Adrenal gland (tissue), 12 donors: ENCODE data around the gene GALNT18. TPM values are rescaled to one million over a fixed set of nuclear protein-coding genes. Genes with fewer than 3 reads are reported as not detected.

Source experiments
- DNase-seq, 7 donors: peaks; one replicate each; pipeline ENCODE4 v3.0.0-alpha.2; 2019 to 2020
- H3K27ac ChIP-seq, 5 donors: fragments of 200-600 bp; sonication (generic) in 4 of 5; 1 replicate in 3 of 5; 2 replicates in 2 of 5; pipeline versions ENCODE4 v1.5.1 to v1.8.0; 2016 to 2020; ENCODE audit warnings: mild to moderate bottlenecking in 1 of 5
- H3K27me3 ChIP-seq: fragments of 200-600 bp; 2 replicates; pipeline ENCODE4 v1.8.0; 2021
- H3K36me3 ChIP-seq, 2 donors: fragments of 200-600 bp; replicated peaks in 1 of 2; 1 replicate in 1 of 2; 2 replicates in 1 of 2; pipeline versions ENCODE4 v1.5.1 to v1.8.0; 2018 to 2022
- H3K4me1 ChIP-seq, 2 donors: fragments of 200-600 bp; replicated peaks in 1 of 2; 1 replicate in 1 of 2; 2 replicates in 1 of 2; pipeline versions ENCODE4 v1.5.1 to v1.8.0; 2018 to 2021
- H3K4me3 ChIP-seq, 4 donors: fragments of 200-600 bp; sonication (generic) in 3 of 4; one replicate each; pipeline ENCODE4 v1.5.1; 2016 to 2018
- H3K9me3 ChIP-seq, 3 donors: fragments of 200-600 bp; sonication (generic) in 1 of 3; replicated peaks in 1 of 3; 1 replicate in 2 of 3; 2 replicates in 1 of 3; pipeline versions ENCODE4 v1.5.1 to v1.8.0; 2016 to 2021
- POLR2A ChIP-seq, 2 donors: fragments of 450-650 bp; IDR thresholded peaks; one replicate each; pipeline ENCODE4 v1.6.1; 2017; ENCODE audit warnings: antibody characterized with exemption in 2 of 2, mild to moderate bottlenecking in 2 of 2, moderate library complexity in 1 of 2
- WGBS, 4 donors: extraction: QIAGEN DNeasy Blood & Tissue Kit in 2 of 4; methylation state at CpG; one replicate each; pipeline versions ENCODE4 v1.1.5 to v1.1.7; 2013 to 2017; 5-methylcytosine and 5-hydroxymethylcytosine counted together
- intact Hi-C, 2 donors: fragments of 100-400 bp; cut with DNase I; formaldehyde crosslinking; loops; one replicate each; pipeline versions ENCODE4 v1.14.1 to v1.15.0; 2022 to 2023
- polyA plus RNA-seq, 3 donors: library from polyadenylated mRNA; stranded (reverse); fragments of 200-250 nt in 2 of 3; fragments of 350-450 nt in 1 of 3; fragmentation: Illumina TruSeq in 1 of 3; extraction: RNeasy Lipid Tissue Mini Kit (QIAGEN cat#74804) in 1 of 3; gene quantifications; one replicate each; pipeline ENCODE4 v1.2.3, GENCODE V29; 2013 to 2014
- total RNA-seq, 9 donors: library from RNA; depleted of rRNA in 4 of 9; stranded (reverse); fragments of >200 nt in 4 of 9; fragments of 120-200 nt in 1 of 9; fragmentation: NEBNext Ultra II Directional in 1 of 9; extraction: Animal tissue kit (Norgen Biotek cat#: 25700) in 1 of 9; gene quantifications; one replicate each; pipeline versions ENCODE4 v1.1.0 to v1.2.4, GENCODE V29; 2013 to 2023
- TF ChIP-seq, protein P1 (sequence below), 6 experiments: fragments of 450-650 bp in 4 of 6; fragments of 200-600 bp in 2 of 6; sonication (generic) in 1 of 6; IDR thresholded peaks; 1 replicate in 5 of 6; 2 replicates in 1 of 6; pipeline versions ENCODE4 v1.5.1 to v1.8.0; 2016 to 2021; ENCODE audit warnings: antibody characterized with exemption in 6 of 6, mild to moderate bottlenecking in 2 of 6, moderate library complexity in 1 of 6
- donor health status: healthy with polysubstance abuse.
- donor health status: Bipolar disorder and iron deficiency.
- donor health status: DM: yes; HTN: yes; CAD: no.
- donor health status: DM: no; HTN: no; CAD: no.
- donor health status: DM: no; HTN: no; CAD: no.
- donor health status: DM: yes; HTN: yes; CAD: no.

The GALNT18 gene
- total and polyA plus RNA-seq, 12 donors, result 1.4 to 15.1 (median 6.4) TPM

- no peak for TF ChIP-seq POLR2A (IDR thresholded peaks at IDR 0.05)
- TF ChIP-seq, protein P1, sequence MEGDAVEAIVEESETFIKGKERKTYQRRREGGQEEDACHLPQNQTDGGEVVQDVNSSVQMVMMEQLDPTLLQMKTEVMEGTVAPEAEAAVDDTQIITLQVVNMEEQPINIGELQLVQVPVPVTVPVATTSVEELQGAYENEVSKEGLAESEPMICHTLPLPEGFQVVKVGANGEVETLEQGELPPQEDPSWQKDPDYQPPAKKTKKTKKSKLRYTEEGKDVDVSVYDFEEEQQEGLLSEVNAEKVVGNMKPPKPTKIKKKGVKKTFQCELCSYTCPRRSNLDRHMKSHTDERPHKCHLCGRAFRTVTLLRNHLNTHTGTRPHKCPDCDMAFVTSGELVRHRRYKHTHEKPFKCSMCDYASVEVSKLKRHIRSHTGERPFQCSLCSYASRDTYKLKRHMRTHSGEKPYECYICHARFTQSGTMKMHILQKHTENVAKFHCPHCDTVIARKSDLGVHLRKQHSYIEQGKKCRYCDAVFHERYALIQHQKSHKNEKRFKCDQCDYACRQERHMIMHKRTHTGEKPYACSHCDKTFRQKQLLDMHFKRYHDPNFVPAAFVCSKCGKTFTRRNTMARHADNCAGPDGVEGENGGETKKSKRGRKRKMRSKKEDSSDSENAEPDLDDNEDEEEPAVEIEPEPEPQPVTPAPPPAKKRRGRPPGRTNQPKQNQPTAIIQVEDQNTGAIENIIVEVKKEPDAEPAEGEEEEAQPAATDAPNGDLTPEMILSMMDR (IDR thresholded peaks at IDR 0.05), result no peak
- H3K4me1 ChIP-seq, result no peaks in the 10 kb centered on the region
Observed at GRCh38 chr11:11608783-11609232, 13.0 kb downstream of the GALNT18 start.

GRCh38 chr11:11607772-11608171 is 14.0 kb downstream of the GALNT18 start:
- TF ChIP-seq, protein P1 (IDR thresholded peaks at IDR 0.05), result no peak
- no peak for TF ChIP-seq POLR2A (IDR thresholded peaks at IDR 0.05)
- intact Hi-C loops, result no loop called here
- 81 to 91% (median 88%) methylated on average over 2 of the region's 2 CpGs for WGBS, 4 donors
- Histone ChIP-seq H3K27me3 (no peaks in the 10 kb centered on the region), H3K4me1 (no peaks in the 10 kb centered on the region), H3K36me3 (no peaks in the 10 kb centered on the region), H3K27ac (no peak overlapping the region), H3K4me3 (no peak overlapping the region), H3K9me3 (no peaks in the 10 kb centered on the region)
- DNase-seq, result no peak

More at GRCh38 chr11:11608783-11609232, 13.0 kb downstream of the GALNT18 start:
- no peaks in the 10 kb centered on the region for H3K9me3 ChIP-seq
- intact Hi-C loops, result no loop called here
- no peak for DNase-seq
- no peak overlapping the region for H3K27ac ChIP-seq
- no peaks in the 10 kb centered on the region for H3K36me3 ChIP-seq
- H3K4me3 ChIP-seq, result no peak overlapping the region
- WGBS, 4 donors, result 87 to 89% (median 88%) methylated on average over 2 of the region's 2 CpGs
- no peaks in the 10 kb centered on the region for H3K27me3 ChIP-seq

DNA sequence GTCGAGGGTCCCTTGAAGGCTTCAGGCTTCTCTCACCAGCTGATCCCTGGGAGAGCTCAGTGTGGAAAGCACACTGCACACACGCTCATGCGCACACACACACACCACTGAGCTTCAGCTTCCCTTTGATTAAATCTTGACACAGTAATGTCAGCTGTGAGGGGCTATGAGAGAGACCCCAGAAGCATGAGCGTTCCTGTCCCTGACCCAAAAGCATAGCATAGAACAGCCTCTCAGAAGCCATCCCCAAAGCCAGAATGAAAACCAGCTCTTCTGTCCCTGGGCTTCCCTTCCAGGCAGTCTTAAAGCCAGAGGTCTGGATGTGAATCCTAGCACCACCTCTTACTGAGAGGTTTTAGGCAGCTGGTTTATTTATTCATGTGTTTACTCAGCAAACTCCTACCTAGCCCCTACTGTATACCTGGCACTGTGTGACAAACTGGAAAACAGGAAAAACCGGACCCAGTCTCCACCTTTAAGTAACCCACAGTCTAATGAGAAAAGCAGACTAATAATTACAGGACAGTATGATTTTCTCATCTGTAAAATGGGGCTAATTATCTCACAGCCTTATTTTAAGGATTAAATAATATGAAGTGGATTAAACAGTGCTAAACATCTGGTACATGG is 15.9 kb downstream of the GALNT18 start:
- no peaks in the 10 kb centered on the region for H3K36me3 ChIP-seq
- no peak overlapping the region for H3K27ac ChIP-seq
- no peak for DNase-seq
- H3K4me1 ChIP-seq, result no peaks in the 10 kb centered on the region
- 73 to 87% (median 77%) methylated on average over 4 to 5 of the region's 5 CpGs for WGBS, 4 donors
- no peaks in the 10 kb centered on the region for H3K27me3 ChIP-seq
- H3K4me3 ChIP-seq, result no peak overlapping the region
- intact Hi-C loops, result no loop called here
- TF ChIP-seq POLR2A (IDR thresholded peaks at IDR 0.05), result no peak
- TF ChIP-seq, protein P1 (IDR thresholded peaks at IDR 0.05), result no peak
- H3K9me3 ChIP-seq, result no peaks in the 10 kb centered on the region

DNA sequence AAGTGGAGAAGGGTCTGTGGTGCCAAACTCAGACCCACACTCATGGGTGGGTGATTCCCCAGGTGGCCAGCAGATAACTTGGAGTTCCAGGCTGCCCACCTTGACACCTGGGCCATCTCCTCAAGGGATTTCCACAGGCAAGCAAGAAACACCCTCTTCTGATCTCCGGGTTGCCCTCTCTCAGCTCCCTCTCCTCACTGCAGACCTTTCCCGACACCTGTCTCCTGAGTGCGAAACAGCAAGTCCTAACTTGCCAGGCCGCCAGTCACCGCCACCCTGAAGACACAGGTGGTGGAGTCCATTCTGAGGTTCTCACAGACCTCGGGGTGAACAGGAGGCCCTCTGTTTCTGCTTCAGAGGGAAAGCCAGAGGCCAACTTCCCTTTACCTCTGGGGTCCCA is 16.6 kb downstream of the GALNT18 start:
- no peak overlapping the region for H3K4me3 ChIP-seq
- H3K4me1 ChIP-seq, result no peaks in the 10 kb centered on the region
- 78 to 87% (median 83%) methylated on average over 6 of the region's 6 CpGs for whole genome bisulfite sequencing, 4 donors
- no peak for DNase-seq
- no peak overlapping the region for H3K27ac ChIP-seq
- no peaks in the 10 kb centered on the region for H3K27me3 ChIP-seq
- peaks cover 0 to 2% (median 0%) of the 10 kb centered on the region in 3 donors for H3K9me3 ChIP-seq
- TF ChIP-seq POLR2A (IDR thresholded peaks at IDR 0.05), result no peak
- TF ChIP-seq, protein P1 (IDR thresholded peaks at IDR 0.05), result no peak
- H3K36me3 ChIP-seq, result no peaks in the 10 kb centered on the region
- intact Hi-C loops, result no loop called here
